GM21515 (cell line): ENCODE measurements around the gene LRRC36.

ENCODE experiments used
- ATAC-seq: cut with Tn5 transposase; IDR thresholded peaks from one replicate; pipeline ENCODE4 v1.9.1; 2021; ENCODE audit not compliant: unreplicated experiment

The LRRC36 gene

GRCh38 chr16:67419931-67420330 lies 93.3 kb downstream of the LRRC36 start:
- ATAC-seq: no peak

GRCh38 chr16:67421030-67421429 lies 94.4 kb downstream of the LRRC36 start:
- no peak for ATAC-seq

DNA sequence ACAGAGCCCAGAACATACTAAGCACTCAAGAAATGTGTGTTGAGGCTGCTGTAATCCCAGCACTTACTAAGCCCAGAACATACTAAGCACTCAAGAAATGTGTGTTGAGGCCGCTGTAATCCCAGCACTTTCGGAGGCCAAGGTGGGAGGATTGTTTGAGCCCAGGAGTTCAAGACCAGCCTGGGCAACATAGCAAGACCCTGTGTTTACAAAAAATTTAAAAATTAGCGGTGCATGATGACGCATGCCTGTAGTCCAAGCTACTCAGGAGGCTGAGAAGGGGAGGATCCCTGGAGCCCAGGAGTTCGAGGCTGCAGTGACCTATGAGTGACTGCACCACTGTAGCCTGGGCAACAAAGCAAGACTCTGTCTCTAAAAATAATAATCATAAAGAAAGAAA lies 96.4 kb downstream of the LRRC36 start:
- no peak for ATAC-seq

DNA sequence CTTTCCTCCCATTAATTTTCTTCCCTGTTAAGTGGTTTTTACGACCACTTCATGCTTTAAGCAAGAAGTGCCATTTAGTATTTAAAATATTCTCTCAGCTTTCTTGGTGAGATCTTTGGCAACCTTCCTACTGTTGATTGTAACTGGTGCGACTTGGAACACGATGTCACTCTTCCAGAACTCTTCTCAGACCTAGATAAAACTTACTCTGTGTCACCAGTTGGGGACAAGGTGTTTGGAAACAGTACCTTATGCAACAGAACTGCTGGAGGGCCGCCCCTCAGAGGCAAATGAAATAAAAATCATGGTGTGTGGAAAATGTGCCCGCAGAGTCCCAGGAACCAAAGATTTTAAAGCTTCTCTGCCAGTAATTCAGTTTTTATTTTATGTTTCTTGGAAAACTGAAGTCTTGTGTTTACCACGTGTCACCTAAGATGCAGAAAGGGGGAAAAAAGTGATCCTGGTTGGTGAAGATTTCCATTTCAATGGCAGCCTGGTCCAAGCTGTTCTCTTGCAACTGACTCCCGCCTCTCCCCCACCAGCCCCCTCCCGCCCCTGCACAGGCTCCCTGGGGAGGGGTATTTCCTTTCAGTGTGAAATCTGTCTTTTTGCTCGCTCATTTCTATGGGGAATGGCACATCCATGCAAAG lies 97.1 kb downstream of the LRRC36 start:
- no peak for ATAC-seq

DNA sequence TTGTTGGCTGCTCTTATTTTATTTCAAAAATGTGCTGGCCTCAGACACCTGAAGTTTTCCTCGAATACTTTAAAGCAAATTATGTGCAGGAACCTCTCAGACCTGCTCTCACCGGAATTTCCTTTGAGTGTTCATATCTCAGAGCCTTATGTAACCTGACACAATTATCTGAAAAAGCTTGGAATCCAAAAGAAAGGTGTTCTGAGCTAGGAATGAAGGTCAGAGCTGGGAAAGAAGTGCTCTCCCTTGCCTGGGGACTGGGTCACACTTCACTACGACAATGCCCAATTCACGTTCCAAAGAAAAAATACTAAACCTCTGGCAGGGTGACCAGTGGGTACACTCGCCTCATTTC lies 97.6 kb downstream of the LRRC36 start:
- no peak for ATAC-seq

DNA sequence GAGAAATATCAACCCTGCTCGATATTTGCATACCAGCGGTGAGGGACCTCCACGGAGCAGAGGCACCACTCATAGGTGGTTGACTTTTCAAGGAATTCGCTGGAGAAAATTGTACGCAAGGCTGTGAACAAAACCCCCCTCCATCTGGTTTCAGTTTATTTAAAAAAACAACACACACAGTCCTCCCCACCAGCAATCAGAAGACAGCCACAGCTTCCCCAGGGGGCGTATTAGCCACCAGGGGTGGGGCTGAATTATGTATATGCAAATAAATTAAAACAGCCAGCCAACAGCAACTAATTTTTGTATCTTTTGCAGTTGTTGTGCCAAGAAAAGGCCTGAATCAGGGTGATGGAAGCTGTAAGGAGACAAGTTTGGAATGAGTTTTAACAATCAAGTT lies 98.4 kb downstream of the LRRC36 start:
- no peak for ATAC-seq

GRCh38 chr16:67425580-67425979 lies 99.0 kb downstream of the LRRC36 start:
- ATAC-seq: no peak

DNA sequence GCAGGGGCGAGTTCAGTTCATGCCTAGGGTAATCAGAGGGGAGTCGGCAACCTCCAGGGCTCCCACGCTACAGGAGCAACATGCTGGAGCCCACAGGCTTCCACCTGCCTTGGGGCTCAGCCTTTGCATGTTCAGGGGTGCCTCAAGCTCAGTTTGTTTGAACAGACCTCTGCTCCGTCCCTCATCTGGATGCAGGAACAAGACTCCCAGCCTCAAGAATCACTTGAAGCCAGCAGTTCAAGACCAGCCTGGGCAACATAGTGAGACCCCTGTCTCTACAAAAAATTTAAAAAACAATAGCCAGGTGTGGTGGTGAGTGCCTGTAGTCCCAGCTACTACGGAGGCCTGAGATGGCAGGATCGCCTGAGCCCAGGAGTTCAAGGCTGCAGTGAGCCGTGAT lies 99.4 kb downstream of the LRRC36 start:
- ATAC-seq: no peak

DNA sequence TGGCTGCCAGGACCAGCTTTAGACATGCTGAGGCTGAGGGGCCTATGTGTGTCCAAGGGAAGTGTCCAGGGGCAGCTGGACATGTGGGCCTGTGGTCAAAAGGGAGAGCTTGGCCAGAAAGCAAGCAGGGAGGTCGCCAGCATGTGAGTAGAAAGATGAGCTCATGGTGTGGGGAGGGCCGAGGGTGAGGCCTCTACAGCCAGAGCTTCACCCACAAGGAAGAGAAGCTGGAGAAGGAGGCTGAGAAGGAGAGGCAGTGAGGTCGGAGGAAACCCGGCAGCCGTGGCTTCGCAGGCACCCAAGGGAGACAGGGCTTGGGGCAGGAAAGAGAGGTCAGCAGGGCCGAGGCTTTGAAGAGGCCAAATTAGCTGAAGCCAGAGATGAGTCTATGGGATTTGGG lies 100.3 kb downstream of the LRRC36 start:
- no peak for ATAC-seq

- ATAC-seq: no peak
These were observed 101.6 kb downstream of the LRRC36 start for GRCh38 chr16:67428146-67428731.

- no peak for ATAC-seq
These were observed 102.6 kb downstream of the LRRC36 start for GRCh38 chr16:67429053-67429798.

DNA sequence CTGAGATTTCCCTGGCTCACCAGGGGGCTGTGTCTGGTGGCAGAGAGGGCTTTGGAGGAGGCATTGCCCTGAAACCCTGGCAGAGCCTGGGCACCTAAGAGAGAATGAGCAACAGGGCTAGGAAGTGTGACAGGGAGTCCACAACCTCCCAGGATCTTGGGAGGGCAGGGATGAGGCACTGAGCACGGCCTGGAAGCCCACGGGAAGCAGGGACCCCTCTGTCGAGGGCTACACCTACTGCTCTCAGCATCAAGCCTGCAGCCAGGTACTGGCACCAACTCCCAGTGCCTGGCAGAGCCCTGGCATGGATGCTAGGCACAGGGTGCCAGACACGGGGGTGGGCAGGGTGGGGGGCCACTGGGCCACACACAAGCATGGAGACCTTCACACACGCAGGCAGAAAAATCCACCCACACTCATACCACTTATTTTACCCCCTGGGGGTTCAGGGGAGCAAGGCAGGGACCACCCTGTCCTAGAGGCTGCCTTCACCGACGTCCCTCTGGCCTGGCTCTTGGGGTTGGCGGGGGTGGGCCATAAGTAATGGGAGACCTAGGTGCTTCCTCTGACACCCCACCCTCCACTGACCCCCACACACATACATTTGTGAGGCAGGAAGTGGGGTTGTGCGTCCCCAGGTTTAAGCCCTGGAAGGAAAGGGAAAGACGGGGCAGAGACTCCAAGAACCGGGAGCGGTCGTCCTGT lies 103.3 kb downstream of the LRRC36 start:
- no peak for ATAC-seq

DNA sequence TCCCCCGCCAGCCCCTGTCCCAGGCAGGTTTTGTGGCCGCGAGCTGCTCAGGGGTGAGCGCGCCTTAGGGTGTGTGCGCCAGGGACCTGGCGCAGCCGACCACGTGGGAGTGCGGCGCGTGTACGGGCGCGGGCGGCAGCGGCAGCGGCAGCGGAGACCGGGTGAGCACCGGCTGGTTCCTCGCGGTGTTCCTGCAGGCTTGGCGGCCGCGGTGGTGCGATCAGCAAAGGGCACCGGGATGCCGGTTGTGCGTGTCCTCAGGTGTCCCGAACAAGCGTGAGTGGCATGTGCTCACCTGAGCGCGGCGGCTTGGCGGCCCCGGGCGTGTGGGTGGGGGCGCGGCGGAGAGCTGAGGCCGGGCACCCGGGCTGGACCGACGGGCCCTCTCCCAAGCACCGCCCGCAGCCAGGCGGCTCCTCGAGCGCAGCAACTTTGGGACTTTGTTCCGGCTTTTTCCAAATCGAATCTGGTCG lies 103.9 kb downstream of the LRRC36 start:
- ATAC-seq: no peak

GRCh38 chr16:67430977-67431774 lies 104.6 kb downstream of the LRRC36 start, which contains the start of gene HSD11B2:
TSS of gene HSD11B2 (plus strand) at chr16:67431121. CDS start at chr16:67431249, 128 bp downstream.
- ATAC-seq: no peak

- ATAC-seq: no peak
These were observed 105.3 kb downstream of the LRRC36 start for GRCh38 chr16:67431775-67432505.

DNA sequence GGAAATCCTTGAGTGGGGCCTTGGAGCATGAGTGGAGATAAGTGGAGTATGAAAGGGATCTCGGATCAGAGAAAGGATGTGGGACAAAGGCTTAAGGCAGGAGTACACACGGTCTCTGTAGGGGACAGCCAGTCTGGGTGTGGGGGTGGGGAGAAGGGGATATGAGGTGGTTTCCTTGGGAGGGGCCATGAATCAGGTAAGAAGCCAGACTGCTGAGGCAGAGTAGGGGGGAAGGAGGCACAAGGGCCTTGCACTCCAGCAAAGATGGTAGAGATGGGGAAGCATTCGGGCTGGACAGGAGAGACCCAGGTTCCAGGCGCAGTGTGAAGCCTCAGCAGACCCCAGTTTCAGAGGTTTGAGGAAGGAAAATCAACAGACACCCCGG lies 105.9 kb downstream of the LRRC36 start:
- ATAC-seq: no peak

DNA sequence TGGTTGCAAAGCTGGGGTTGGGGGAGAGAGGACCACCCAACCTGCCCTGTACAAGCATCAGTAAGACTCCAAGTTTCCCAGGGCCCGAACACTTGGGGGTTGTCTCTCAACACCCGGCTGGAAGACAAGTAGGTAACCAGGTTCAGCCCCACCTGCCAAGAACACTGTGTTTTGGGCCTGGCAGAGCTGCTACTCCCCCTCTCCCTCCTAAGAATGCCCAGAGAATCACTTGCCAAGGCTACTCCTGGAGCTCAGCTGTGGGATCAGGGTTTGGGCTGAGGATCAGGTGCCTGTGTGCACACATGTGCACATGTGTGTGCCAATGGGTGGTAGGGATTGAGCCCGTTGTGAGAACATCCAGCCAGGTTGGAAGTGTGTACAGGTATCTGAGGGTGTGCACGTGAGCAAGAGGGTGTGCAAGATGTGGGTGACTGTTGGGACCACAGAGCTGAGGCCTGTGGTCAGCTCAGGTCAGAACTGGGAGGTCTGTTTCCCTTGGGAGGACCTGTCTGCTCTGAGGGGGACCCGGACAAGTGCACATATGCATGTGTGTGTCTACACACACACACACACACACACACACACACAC lies 106.6 kb downstream of the LRRC36 start:
- ATAC-seq: no peak
